GM13977 (cell line): ENCODE measurements around the gene CHI3L1.

Experiments
- DNase-seq: peaks from one replicate; pipeline ENCODE4 v3.0.0; 2012; ENCODE audit warnings: low spot score
- CTCF ChIP-seq: IDR thresholded peaks from 2 replicates; pipeline ENCODE4 v1.5.1; 2012; ENCODE audit warnings: mild to moderate bottlenecking, control low read depth; ENCODE audit not compliant: insufficient read depth; ENCODE audit errors: extremely low read depth, missing control alignments
- in situ Hi-C: fragments of 300-500 bp; cut with MboI; formaldehyde crosslinking; loops from one replicate; pipeline ENCODE4 v1.12.0; 2022; ENCODE audit warnings: low sequenced_read_pairs, low pct_unique_long_range_greater_than_20kb, mixed read lengths, inconsistent platforms; ENCODE audit not compliant: unreplicated experiment

Gene CHI3L1

GRCh38 chr1:203215573-203215972, 29.1 kb upstream of the CHI3L1 start:
- no peak for TF ChIP-seq CTCF
- in situ Hi-C loops: no loop called here

GRCh38 chr1:203214871-203215270, 28.4 kb upstream of the CHI3L1 start:
- no peak for DNase-seq
- no peak for TF ChIP-seq CTCF
- in situ Hi-C loops: no loop called here

More at GRCh38 chr1:203215573-203215972, 29.1 kb upstream of the CHI3L1 start:
- no peak for DNase-seq

GRCh38 chr1:203213126-203213525, 26.6 kb upstream of the CHI3L1 start:
- in situ Hi-C loops: no loop called here
- no peak for TF ChIP-seq CTCF
- no peak for DNase-seq

- DNase-seq: no peak
- in situ Hi-C loops: no loop called here
- TF ChIP-seq CTCF: no peak
Measured at GRCh38 chr1:203211812-203212211, 25.3 kb upstream of the CHI3L1 start.

- TF ChIP-seq CTCF: no peak
- no peak for DNase-seq
- in situ Hi-C loops: no loop called here
Measured at GRCh38 chr1:203210988-203211387, 24.5 kb upstream of the CHI3L1 start.

- DNase-seq: no peak
- TF ChIP-seq CTCF: no peak
- in situ Hi-C loops: no loop called here
Measured at GRCh38 chr1:203210350-203210749, 23.8 kb upstream of the CHI3L1 start.

- no peak for TF ChIP-seq CTCF
- no peak for DNase-seq
- in situ Hi-C loops: no loop called here
Measured at GRCh38 chr1:203208181-203208580, 21.7 kb upstream of the CHI3L1 start.
